Activated naive CD8-positive, alpha-beta T cell (primary cell): Measurements from ENCODE around the gene PRR4.

ENCODE experiments used
- H3K27ac Mint-ChIP-seq: one replicate; pipeline ENCODE4 v1.8.0; 2021; ENCODE audit warnings: mixed read lengths
- H3K27me3 Mint-ChIP-seq: one replicate; pipeline ENCODE4 v1.8.0; 2021; ENCODE audit warnings: mixed read lengths
- H3K36me3 Mint-ChIP-seq: one replicate; pipeline ENCODE4 v1.8.0; 2021; ENCODE audit warnings: mixed read lengths
- H3K4me1 Mint-ChIP-seq: one replicate; pipeline ENCODE4 v1.8.0; 2021; ENCODE audit warnings: low read depth, mixed read lengths
- H3K4me3 Mint-ChIP-seq: one replicate; pipeline ENCODE4 v1.8.0; 2021; ENCODE audit warnings: mild to moderate bottlenecking, mixed read lengths
- H3K9me3 Mint-ChIP-seq: one replicate; pipeline ENCODE4 v1.8.0; 2021; ENCODE audit warnings: low read depth, mixed read lengths

Gene PRR4

GRCh38 chr12:10849425-10849878 lies at the start of gene PRR4:
PRR4 (minus strand) TSS chr12:10849475; CDS start chr12:10849437, 38 bp downstream.
- no peaks in the 10 kb centered on the region for H3K9me3 Mint-ChIP-seq
- peaks cover 42% of the 10 kb centered on the region for H3K4me1 Mint-ChIP-seq
- H3K4me3 Mint-ChIP-seq: no peak within 1 kb of the TSS
- no peak within 1 kb of the TSS for H3K27ac Mint-ChIP-seq
- peaks cover 31% of the 10 kb centered on the region for H3K36me3 Mint-ChIP-seq
- H3K27me3 Mint-ChIP-seq: no peaks in the 10 kb centered on the region

- no peaks in the 10 kb centered on the region for H3K27me3 Mint-ChIP-seq
- no peak overlapping the region for H3K27ac Mint-ChIP-seq
- no peak overlapping the region for H3K4me3 Mint-ChIP-seq
- H3K9me3 Mint-ChIP-seq: no peaks in the 10 kb centered on the region
- peaks cover 3% of the 10 kb centered on the region for H3K4me1 Mint-ChIP-seq
- H3K36me3 Mint-ChIP-seq: peaks cover 14% of the 10 kb centered on the region
These were observed 47.6 kb upstream of the PRR4 start for GRCh38 chr12:10896854-10897253.

- H3K36me3 Mint-ChIP-seq: peaks cover 16% of the 10 kb centered on the region
- no peaks in the 10 kb centered on the region for H3K9me3 Mint-ChIP-seq
- H3K4me3 Mint-ChIP-seq: no peak overlapping the region
- H3K4me1 Mint-ChIP-seq: no peaks in the 10 kb centered on the region
- no peaks in the 10 kb centered on the region for H3K27me3 Mint-ChIP-seq
- H3K27ac Mint-ChIP-seq: no peak overlapping the region
These were observed 42.7 kb upstream of the PRR4 start for GRCh38 chr12:10891937-10892336.

GRCh38 chr12:10889226-10889625 lies 40.0 kb upstream of the PRR4 start:
- Mint-ChIP-seq H3K4me3 (no peak overlapping the region), H3K4me1 (no peaks in the 10 kb centered on the region), H3K36me3 (peaks cover 12% of the 10 kb centered on the region), H3K27me3 (no peaks in the 10 kb centered on the region), H3K27ac (no peak overlapping the region), H3K9me3 (no peaks in the 10 kb centered on the region)

- no peaks in the 10 kb centered on the region for H3K4me1 Mint-ChIP-seq
- no peaks in the 10 kb centered on the region for H3K9me3 Mint-ChIP-seq
- no peak within 1 kb of the TSS for H3K27ac Mint-ChIP-seq
- no peak within 1 kb of the TSS for H3K4me3 Mint-ChIP-seq
- H3K27me3 Mint-ChIP-seq: no peaks in the 10 kb centered on the region
- peaks cover 20% of the 10 kb centered on the region for H3K36me3 Mint-ChIP-seq
These were observed 34.9 kb upstream of the PRR4 start, which contains the start of gene PRH1 for GRCh38 chr12:10884086-10884725. PRH1 (minus strand) TSS chr12:10884255; CDS start chr12:10884217, 38 bp downstream.

GRCh38 chr12:10873378-10873777 lies 24.1 kb upstream of the PRR4 start:
- Mint-ChIP-seq H3K27ac (no peak overlapping the region), H3K4me3 (no peak overlapping the region), H3K27me3 (no peaks in the 10 kb centered on the region), H3K9me3 (peaks cover 16% of the 10 kb centered on the region), H3K36me3 (peaks cover 59% of the 10 kb centered on the region), H3K4me1 (no peaks in the 10 kb centered on the region)

- Mint-ChIP-seq H3K4me3 (no peak overlapping the region), H3K9me3 (peaks cover 22% of the 10 kb centered on the region), H3K4me1 (peaks cover 1% of the 10 kb centered on the region), H3K36me3 (peaks cover 69% of the 10 kb centered on the region), H3K27ac (no peak overlapping the region), H3K27me3 (no peaks in the 10 kb centered on the region)
These were observed 18.1 kb upstream of the PRR4 start for GRCh38 chr12:10867381-10867780.

- Mint-ChIP-seq H3K27ac (no peak overlapping the region), H3K27me3 (no peaks in the 10 kb centered on the region), H3K36me3 (peaks cover 78% of the 10 kb centered on the region), H3K4me1 (peaks cover 1% of the 10 kb centered on the region), H3K4me3 (no peak overlapping the region), H3K9me3 (peaks cover 28% of the 10 kb centered on the region)
These were observed 14.4 kb upstream of the PRR4 start for GRCh38 chr12:10863512-10864218.

GRCh38 chr12:10861366-10861765 lies 12.1 kb upstream of the PRR4 start:
- Mint-ChIP-seq H3K9me3 (peaks cover 39% of the 10 kb centered on the region), H3K4me1 (no peaks in the 10 kb centered on the region), H3K4me3 (no peak overlapping the region), H3K36me3 (peaks cover 79% of the 10 kb centered on the region), H3K27ac (no peak overlapping the region), H3K27me3 (no peaks in the 10 kb centered on the region)

- Mint-ChIP-seq H3K27ac (no peak overlapping the region), H3K9me3 (peaks cover 19% of the 10 kb centered on the region), H3K4me3 (no peak overlapping the region), H3K4me1 (peaks cover 27% of the 10 kb centered on the region), H3K36me3 (peaks cover 49% of the 10 kb centered on the region), H3K27me3 (no peaks in the 10 kb centered on the region)
These were observed 6.5 kb upstream of the PRR4 start for GRCh38 chr12:10855807-10856206.

- Mint-ChIP-seq H3K4me1 (peaks cover 43% of the 10 kb centered on the region), H3K27me3 (no peaks in the 10 kb centered on the region), H3K36me3 (peaks cover 43% of the 10 kb centered on the region), H3K9me3 (peaks cover 11% of the 10 kb centered on the region), H3K4me3 (no peak overlapping the region), H3K27ac (no peak overlapping the region)
These were observed 4.5 kb upstream of the PRR4 start for GRCh38 chr12:10853776-10854175.

GRCh38 chr12:10851243-10851858 lies 2.1 kb upstream of the PRR4 start:
- Mint-ChIP-seq H3K4me1 (peaks cover 45% of the 10 kb centered on the region), H3K4me3 (no peak overlapping the region), H3K36me3 (peaks cover 31% of the 10 kb centered on the region), H3K9me3 (no peaks in the 10 kb centered on the region), H3K27me3 (no peaks in the 10 kb centered on the region), H3K27ac (no peak overlapping the region)

- Mint-ChIP-seq H3K4me3 (no peak overlapping the region), H3K36me3 (peaks cover 39% of the 10 kb centered on the region), H3K27me3 (no peaks in the 10 kb centered on the region), H3K9me3 (no peaks in the 10 kb centered on the region), H3K4me1 (peaks cover 37% of the 10 kb centered on the region), H3K27ac (no peak overlapping the region)
These were observed 1.5 kb downstream of the PRR4 start for GRCh38 chr12:10847744-10848143.

- no peaks in the 10 kb centered on the region for H3K9me3 Mint-ChIP-seq
- H3K4me1 Mint-ChIP-seq: no peaks in the 10 kb centered on the region
- peaks cover 29% of the 10 kb centered on the region for H3K36me3 Mint-ChIP-seq
- no peak overlapping the region for H3K4me3 Mint-ChIP-seq
- no peak overlapping the region for H3K27ac Mint-ChIP-seq
- H3K27me3 Mint-ChIP-seq: no peaks in the 10 kb centered on the region
These were observed 6.4 kb downstream of the PRR4 start for GRCh38 chr12:10842862-10843261.

GRCh38 chr12:10838461-10838860 lies 10.8 kb downstream of the PRR4 start:
- Mint-ChIP-seq H3K9me3 (peaks cover 5% of the 10 kb centered on the region), H3K4me1 (no peaks in the 10 kb centered on the region), H3K27me3 (no peaks in the 10 kb centered on the region), H3K36me3 (peaks cover 12% of the 10 kb centered on the region), H3K4me3 (no peak overlapping the region), H3K27ac (no peak overlapping the region)
